ENCODE measurements around the gene NFE2L3.
"Not testable (repeated sequence)": the region's sequence is repeated elsewhere in the genome, so short reads cannot be mapped to it uniquely, and the experiment has no call there.

Gene NFE2L3

GRCh38 chr7:26166684-26167266 lies 14.8 kb downstream of the NFE2L3 start:
- DNase-seq, result no peak

- DNase-seq, result no peak
These were observed 15.4 kb downstream of the NFE2L3 start for GRCh38 chr7:26167303-26167934.

- no peak for DNase-seq
These were observed 16.5 kb downstream of the NFE2L3 start for GRCh38 chr7:26168458-26169023.

- no peak for DNase-seq
These were observed 17.3 kb downstream of the NFE2L3 start for GRCh38 chr7:26169271-26169670.

- DNase-seq, result no peak
These were observed 18.7 kb downstream of the NFE2L3 start for GRCh38 chr7:26170663-26171062.

GRCh38 chr7:26171601-26172000 lies 19.6 kb downstream of the NFE2L3 start:
- DNase-seq, result no peak

- no peak for DNase-seq
These were observed 20.1 kb downstream of the NFE2L3 start for GRCh38 chr7:26172048-26172447.

GRCh38 chr7:26175903-26176302 lies 23.9 kb downstream of the NFE2L3 start:
- DNase-seq, result not testable (repeated sequence)

- not testable (repeated sequence) for DNase-seq
These were observed 24.7 kb downstream of the NFE2L3 start for GRCh38 chr7:26176696-26177095.

GRCh38 chr7:26177269-26177668 lies 25.3 kb downstream of the NFE2L3 start:
- DNase-seq, result not testable (repeated sequence)

GRCh38 chr7:26178272-26178960 lies 26.4 kb downstream of the NFE2L3 start:
- no peak for DNase-seq

GRCh38 chr7:26179422-26179821 lies 27.4 kb downstream of the NFE2L3 start:
- DNase-seq, result no peak

- no peak for DNase-seq
These were observed 28.0 kb downstream of the NFE2L3 start for GRCh38 chr7:26179826-26180497.

GRCh38 chr7:26180792-26181198 lies 28.8 kb downstream of the NFE2L3 start:
- no peak for DNase-seq

- no peak for DNase-seq
These were observed 29.7 kb downstream of the NFE2L3 start for GRCh38 chr7:26181474-26182227.

GRCh38 chr7:26182283-26182682 lies 30.3 kb downstream of the NFE2L3 start:
- DNase-seq, result no peak

- no peak for DNase-seq
These were observed 30.7 kb downstream of the NFE2L3 start for GRCh38 chr7:26182706-26183105.

- no peak for DNase-seq
These were observed 31.7 kb downstream of the NFE2L3 start for GRCh38 chr7:26183545-26184280.

GRCh38 chr7:26184281-26185101 lies 32.5 kb downstream of the NFE2L3 start:
- not testable (repeated sequence) for DNase-seq

Measured in amygdala (tissue), 56 donors.